ENCODE results near the gene ZEB2.

GRCh38 chr2:144431998-144432397 lies 87.9 kb downstream of the ZEB2 start:
- TF ChIP-seq CTCF (IDR thresholded peaks at IDR 0.05) (no peak), EZH2 (IDR thresholded peaks at IDR 0.05) (no peak), EZH2phosphoT487 (IDR thresholded peaks at IDR 0.05) (no peak)
